ENCODE data around the gene LACTB.

DNA sequence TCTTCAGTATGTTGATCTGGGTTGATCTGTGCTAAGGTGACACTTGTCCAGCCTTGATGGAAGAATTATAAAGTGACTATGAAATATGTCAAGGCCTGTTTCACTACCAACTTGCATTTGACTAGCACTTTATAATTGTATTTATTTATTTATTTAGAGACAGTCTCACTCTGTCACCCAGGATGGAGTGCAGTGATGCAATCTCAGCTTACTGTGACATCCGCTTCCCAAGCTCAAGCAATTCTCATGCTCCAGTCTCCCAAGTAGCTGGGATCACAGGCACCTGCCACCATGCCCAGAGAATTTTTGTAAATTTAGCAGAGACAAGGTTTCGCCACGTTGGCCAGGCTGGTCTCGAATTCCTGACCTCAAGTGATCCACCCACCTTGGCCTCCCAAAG, 25.5 kb upstream of the LACTB start:
- TF ChIP-seq SP1 (IDR thresholded peaks at IDR 0.05) (no peak), FOXK2 (IDR thresholded peaks at IDR 0.05) (no peak), HDGF (IDR thresholded peaks at IDR 0.05; ENCODE audit: borderline replicate concordance) (no peak), TARDBP (IDR thresholded peaks at IDR 0.05) (no peak), SUZ12 (IDR thresholded peaks at IDR 0.05) (no peak), FOXM1 (IDR thresholded peaks at IDR 0.05; ENCODE audit: borderline replicate concordance) (no peak), ELF4 (IDR thresholded peaks at IDR 0.05) (no peak)
